Measurements from ENCODE around the gene QRSL1. TPM values are rescaled to one million over a fixed set of nuclear protein-coding genes. Genes with fewer than 3 reads are reported as not detected.

QRSL1 gene
- total and polyA plus RNA-seq, 9 of the 15 experiments (the other 6 are each of a cell fraction or from before 2014, with no cell fraction given), result 14.6 to 31.5 (median 23.0) TPM

- TF ChIP-seq, protein P1, sequence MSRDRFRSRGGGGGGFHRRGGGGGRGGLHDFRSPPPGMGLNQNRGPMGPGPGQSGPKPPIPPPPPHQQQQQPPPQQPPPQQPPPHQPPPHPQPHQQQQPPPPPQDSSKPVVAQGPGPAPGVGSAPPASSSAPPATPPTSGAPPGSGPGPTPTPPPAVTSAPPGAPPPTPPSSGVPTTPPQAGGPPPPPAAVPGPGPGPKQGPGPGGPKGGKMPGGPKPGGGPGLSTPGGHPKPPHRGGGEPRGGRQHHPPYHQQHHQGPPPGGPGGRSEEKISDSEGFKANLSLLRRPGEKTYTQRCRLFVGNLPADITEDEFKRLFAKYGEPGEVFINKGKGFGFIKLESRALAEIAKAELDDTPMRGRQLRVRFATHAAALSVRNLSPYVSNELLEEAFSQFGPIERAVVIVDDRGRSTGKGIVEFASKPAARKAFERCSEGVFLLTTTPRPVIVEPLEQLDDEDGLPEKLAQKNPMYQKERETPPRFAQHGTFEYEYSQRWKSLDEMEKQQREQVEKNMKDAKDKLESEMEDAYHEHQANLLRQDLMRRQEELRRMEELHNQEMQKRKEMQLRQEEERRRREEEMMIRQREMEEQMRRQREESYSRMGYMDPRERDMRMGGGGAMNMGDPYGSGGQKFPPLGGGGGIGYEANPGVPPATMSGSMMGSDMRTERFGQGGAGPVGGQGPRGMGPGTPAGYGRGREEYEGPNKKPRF (IDR thresholded peaks at IDR 0.05; ENCODE audit: low read depth, low read length), result no peak
These were observed 37.6 kb downstream of the QRSL1 start (continued) for GRCh38 chr6:106667022-106667402.

DNA sequence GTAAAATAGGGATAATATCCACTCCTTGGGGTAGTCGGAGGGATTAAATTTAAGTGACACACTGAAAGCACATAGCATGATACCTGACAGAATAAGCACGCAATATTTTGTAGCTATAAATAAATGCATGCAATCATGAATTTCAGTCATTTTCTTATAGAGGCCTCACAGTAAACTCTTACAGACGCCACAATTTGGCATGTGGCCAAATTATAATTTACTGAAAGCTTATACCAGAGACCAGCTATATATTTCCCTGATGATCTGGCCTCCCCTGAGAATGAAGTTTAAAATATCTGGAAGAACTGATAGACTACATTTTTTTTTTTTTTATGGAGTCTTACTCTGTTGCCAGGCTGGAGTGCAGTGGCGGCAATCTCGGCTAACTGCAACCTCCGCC lies 40.9 kb downstream of the QRSL1 start:
- TF ChIP-seq BHLHE40 (IDR thresholded peaks at IDR 0.05; ENCODE audit: low read length) (no peak), NFIC (IDR thresholded peaks at IDR 0.05) (peak; percentile 94), MAFF (IDR thresholded peaks at IDR 0.05; ENCODE audit: low read length) (no peak), CSDE1 (IDR thresholded peaks at IDR 0.05) (no peak), NFIX (CRISPR knock-in tag; IDR thresholded peaks at IDR 0.05; ENCODE audit: low read depth) (peak; percentile 87), DIDO1 (tag; IDR thresholded peaks at IDR 0.05; ENCODE audit: low read depth) (no peak), NR1H2 (CRISPR knock-in tag; IDR thresholded peaks at IDR 0.05) (no peak)
- Histone ChIP-seq H3K27ac (ENCODE audit: extremely low read depth, low read depth, low read length) (no peak overlapping the region), H3K27me3 (ENCODE audit: control insufficient read depth in 2 of 2, insufficient read depth in 2 of 2, low read length in 2 of 2) (no peaks in the 10 kb centered on the region), H3K36me3 (ENCODE audit: control insufficient read depth, insufficient read depth, low read length) (peaks cover 10% of the 10 kb centered on the region; the same call in 2 of the 3 replicates), H3K4me3 (no peak overlapping the region), H3K4me2 (ENCODE audit: insufficient read depth, low read length) (no peak overlapping the region), H3K9me3 (replicated peaks; ENCODE audit: control insufficient read depth, insufficient read depth, low read depth, low read length) (no peaks in the 10 kb centered on the region), H3K79me2 (ENCODE audit: control insufficient read depth, insufficient read depth, low read length) (no peaks in the 10 kb centered on the region), H2AFZ (ENCODE audit: low read depth, low read length) (no peak overlapping the region), H3K4me1 (replicated peaks in 1 of 2; ENCODE audit: control insufficient read depth in 2 of 2, insufficient read depth in 2 of 2, low read length in 2 of 2) (no peaks in the 10 kb centered on the region), H4K20me1 (replicated peaks; ENCODE audit: control insufficient read depth, insufficient read depth, low read length) (no peaks in the 10 kb centered on the region), H3K9me1 (ENCODE audit: control insufficient read depth, insufficient read depth, low read length) (no peaks in the 10 kb centered on the region), H3K9ac (ENCODE audit: insufficient read depth in 1 of 2, low read depth in 2 of 2, low read length in 2 of 2) (no peak overlapping the region)
- ATAC-seq (no peak), DNase-seq (ENCODE audit: extremely low read depth in 1 of 4, low spot score in 3 of 4) (no peak), FAIRE-seq (no peak)
- CTCF ChIA-PET (ENCODE audit: low intra/inter-chr PET ratio), result no interaction called here
- WGBS (ENCODE audit: insufficient coverage, low coverage, missing lambda C conversion rate), result 85% methylated on average over 3 of the region's 6 CpGs
- intact Hi-C loops (cut with micrococcal nuclease) (no loop called here), in situ Hi-C loops (cut with MboI) (no loop called here)
- no TSS peak for BruUV-seq (replicated peaks)
- POLR2A ChIA-PET, result interaction anchor here (0.6 to 0.7 kb wide), 3 partner anchors 34 to 422 kb away, joined by 3 to 4 read pairs (median 3); no protein-coding TSS in a partner anchor

Measured in K562 (cell line).